RWPE2 (cell line): ENCODE results near the gene GTF3C6.
"Not testable (repeated sequence)": the region's sequence is repeated elsewhere in the genome, so short reads cannot be mapped to it uniquely, and the experiment has no call there.

Source experiments
- ATAC-seq: fragments of 200-7000 bp; cut with Tn5 transposase; 3 replicates; pipeline ENCODE4 v1.9.1; 2021; ENCODE audit warnings: low read depth
- DNase-seq: peaks from one replicate; pipeline ENCODE4 v3.0.0-alpha.2; 2020; ENCODE audit warnings: low spot score
- H3K27ac ChIP-seq: fragments of 450-650 bp; 2 replicates; pipeline ENCODE4 v1.5.1; 2017; ENCODE audit warnings: mild to moderate bottlenecking; ENCODE audit not compliant: poor library complexity, severe bottlenecking
- H3K27me3 ChIP-seq: fragments of 250-450 bp; sonication (Bioruptor Pico); 2 replicates; pipeline ENCODE4 v1.5.1; 2021; ENCODE audit warnings: mild to moderate bottlenecking, moderate library complexity; ENCODE audit not compliant: insufficient read depth, poor library complexity, severe bottlenecking
- H3K36me3 ChIP-seq: fragments of 250-450 bp; sonication (Bioruptor Pico); 2 replicates; pipeline ENCODE4 v1.5.1; 2020; ENCODE audit warnings: low read depth, mild to moderate bottlenecking, moderate library complexity
- H3K4me1 ChIP-seq: fragments of 250-450 bp; sonication (Bioruptor Pico); 2 replicates; pipeline ENCODE4 v1.5.1; 2021; ENCODE audit warnings: mild to moderate bottlenecking, moderate library complexity; ENCODE audit not compliant: insufficient read depth, poor library complexity, severe bottlenecking
- H3K4me3 ChIP-seq: fragments of 250-450 bp; sonication (Bioruptor Pico); 2 replicates; pipeline ENCODE4 v1.5.1; 2021; ENCODE audit warnings: mild to moderate bottlenecking, moderate library complexity; ENCODE audit not compliant: severe bottlenecking
- H3K9me3 ChIP-seq: fragments of 250-450 bp; sonication (Bioruptor Pico); 2 replicates; pipeline ENCODE4 v1.5.1; 2021; ENCODE audit warnings: mild to moderate bottlenecking, moderate library complexity; ENCODE audit not compliant: severe bottlenecking
- TF ChIP-seq, protein P1 (sequence below): fragments of 450-650 bp; IDR thresholded peaks from one replicate; pipeline ENCODE4 v1.5.1; 2017; ENCODE audit warnings: mild to moderate bottlenecking, moderate library complexity; ENCODE audit not compliant: poor library complexity, severe bottlenecking

Gene GTF3C6

DNA sequence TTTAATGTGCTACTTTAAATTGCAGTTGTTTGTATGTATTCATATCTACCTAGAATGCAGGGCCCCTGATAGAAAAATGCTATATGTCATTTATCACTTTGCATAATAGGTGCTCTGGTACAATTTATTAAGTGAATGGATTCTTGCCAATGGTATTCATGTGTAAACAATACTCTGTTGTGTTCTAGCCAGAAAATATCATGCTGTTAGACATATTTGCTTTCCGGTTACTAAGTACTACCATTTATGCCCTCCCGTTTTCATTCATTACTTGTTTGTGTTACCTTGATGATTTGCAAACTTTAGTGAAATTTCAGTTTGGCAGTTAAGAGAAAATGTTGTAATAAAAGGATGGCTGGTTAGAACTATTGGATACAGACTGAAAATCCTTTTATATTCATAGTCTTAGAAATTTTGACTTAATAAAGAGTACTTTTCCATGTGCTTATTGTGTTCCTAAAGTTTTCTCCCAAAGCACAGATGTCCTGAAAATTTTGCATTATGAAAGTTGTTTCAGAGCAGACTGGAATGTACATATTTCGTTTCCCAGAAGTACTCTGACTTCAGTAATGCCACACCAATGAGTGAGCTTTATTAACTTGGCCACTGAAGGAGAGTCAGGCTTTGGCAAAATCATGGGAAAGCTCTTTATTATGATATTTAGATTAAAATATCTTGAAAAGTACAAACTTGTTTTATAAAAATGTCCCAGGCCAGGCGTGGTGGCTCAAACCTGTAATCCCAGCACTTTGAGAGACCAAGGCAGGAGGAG is 54.8 kb downstream of the GTF3C6 start:
- ATAC-seq (no peak), DNase-seq (no peak)
- no peaks in the 10 kb centered on the region for H3K9me3 ChIP-seq
- H3K4me1 ChIP-seq, result no peaks in the 10 kb centered on the region
- H3K27me3 ChIP-seq, result no peaks in the 10 kb centered on the region
- H3K27ac ChIP-seq, result no peak overlapping the region
- H3K36me3 ChIP-seq, result peaks cover 66% of the 10 kb centered on the region
- H3K4me3 ChIP-seq, result no peak overlapping the region
- TF ChIP-seq, protein P1, sequence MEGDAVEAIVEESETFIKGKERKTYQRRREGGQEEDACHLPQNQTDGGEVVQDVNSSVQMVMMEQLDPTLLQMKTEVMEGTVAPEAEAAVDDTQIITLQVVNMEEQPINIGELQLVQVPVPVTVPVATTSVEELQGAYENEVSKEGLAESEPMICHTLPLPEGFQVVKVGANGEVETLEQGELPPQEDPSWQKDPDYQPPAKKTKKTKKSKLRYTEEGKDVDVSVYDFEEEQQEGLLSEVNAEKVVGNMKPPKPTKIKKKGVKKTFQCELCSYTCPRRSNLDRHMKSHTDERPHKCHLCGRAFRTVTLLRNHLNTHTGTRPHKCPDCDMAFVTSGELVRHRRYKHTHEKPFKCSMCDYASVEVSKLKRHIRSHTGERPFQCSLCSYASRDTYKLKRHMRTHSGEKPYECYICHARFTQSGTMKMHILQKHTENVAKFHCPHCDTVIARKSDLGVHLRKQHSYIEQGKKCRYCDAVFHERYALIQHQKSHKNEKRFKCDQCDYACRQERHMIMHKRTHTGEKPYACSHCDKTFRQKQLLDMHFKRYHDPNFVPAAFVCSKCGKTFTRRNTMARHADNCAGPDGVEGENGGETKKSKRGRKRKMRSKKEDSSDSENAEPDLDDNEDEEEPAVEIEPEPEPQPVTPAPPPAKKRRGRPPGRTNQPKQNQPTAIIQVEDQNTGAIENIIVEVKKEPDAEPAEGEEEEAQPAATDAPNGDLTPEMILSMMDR, result no peak

DNA sequence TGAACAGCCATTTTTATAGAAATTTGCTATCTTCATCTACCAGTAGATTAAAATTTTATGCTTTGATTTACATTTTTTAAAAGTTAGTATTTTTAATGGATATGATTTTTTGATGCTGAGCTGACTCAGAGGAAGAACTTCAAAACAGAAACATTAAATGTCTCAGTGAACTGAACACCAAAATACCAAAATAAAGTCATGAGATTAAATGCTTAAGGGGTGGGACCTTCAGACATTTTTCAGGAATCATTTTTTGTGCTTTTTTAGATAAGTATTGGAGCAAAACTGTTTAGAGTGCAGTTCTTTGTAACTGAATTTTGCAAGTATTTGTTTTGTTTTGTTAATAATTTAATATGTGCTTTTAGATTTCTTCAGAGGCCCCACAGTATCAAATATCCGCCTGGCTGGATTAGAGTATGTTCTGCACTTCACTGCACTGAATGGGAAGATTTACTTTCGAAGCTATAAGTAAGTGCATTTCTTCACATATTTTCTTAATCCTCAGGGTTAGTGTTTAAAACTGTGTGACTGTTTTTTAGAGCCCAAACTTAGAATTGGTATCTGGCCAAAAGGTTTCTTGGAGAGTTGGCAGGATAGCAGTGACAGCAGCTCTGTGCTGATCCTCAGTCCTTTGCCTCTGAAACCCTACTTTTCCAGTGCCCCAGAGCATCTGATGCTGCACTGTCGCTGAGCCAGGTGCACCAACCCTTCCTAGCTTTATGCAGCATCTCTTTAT is 57.1 kb downstream of the GTF3C6 start:
- no peak overlapping the region for H3K27ac ChIP-seq
- no peak overlapping the region for H3K4me3 ChIP-seq
- TF ChIP-seq, protein P1, result no peak
- DNase-seq (no peak), ATAC-seq (no peak)
- H3K9me3 ChIP-seq, result no peaks in the 10 kb centered on the region
- no peaks in the 10 kb centered on the region for H3K4me1 ChIP-seq
- no peaks in the 10 kb centered on the region for H3K27me3 ChIP-seq
- peaks cover 71% of the 10 kb centered on the region for H3K36me3 ChIP-seq

DNA sequence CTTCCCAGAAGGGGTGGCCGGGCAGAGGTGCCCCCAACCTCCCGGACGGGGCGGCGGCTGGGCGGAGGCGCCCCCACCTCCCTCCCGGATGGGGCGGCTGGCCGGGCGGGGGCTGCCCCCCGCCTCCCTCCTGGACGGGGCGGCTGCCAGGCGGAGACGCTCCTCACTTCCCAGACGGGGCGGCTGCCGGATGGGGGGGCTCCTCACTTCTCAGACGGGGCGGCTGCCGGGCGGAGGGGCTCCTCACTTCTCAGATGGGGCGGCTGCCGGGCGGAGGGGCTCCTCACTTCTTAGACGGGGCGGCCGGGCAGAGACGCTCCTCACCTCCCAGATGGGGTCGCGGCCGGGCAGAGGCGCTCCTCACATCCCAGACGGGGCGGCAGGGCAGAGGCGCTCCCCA is 58.7 kb downstream of the GTF3C6 start:
- not testable (repeated sequence) for H3K9me3 ChIP-seq, ATAC-seq, H3K4me3 ChIP-seq, H3K27ac ChIP-seq, DNase-seq, H3K27me3 ChIP-seq, H3K4me1 ChIP-seq
- peaks cover 69% of the 10 kb centered on the region for H3K36me3 ChIP-seq
